ENCODE measurements around the gene SCLT1.

GRCh38 chr4:128876200-128876599 lies 217.1 kb downstream of the SCLT1 start:
- no peak for TF ChIP-seq CTCF (IDR thresholded peaks at IDR 0.05)
- TF ChIP-seq POLR2A (IDR thresholded peaks at IDR 0.05): no peak
